GM18505 (cell line): ENCODE measurements around the gene MARCHF5.
"Not testable (repeated sequence)": the region's sequence is repeated elsewhere in the genome, so short reads cannot be mapped to it uniquely, and the experiment has no call there.

ENCODE experiments used
- ATAC-seq: cut with Tn5 transposase; IDR thresholded peaks from one replicate; pipeline ENCODE4 v1.9.1; 2021; ENCODE audit not compliant: unreplicated experiment
- POLR2A ChIP-seq: IDR thresholded peaks from 4 replicates; pipeline ENCODE4 v1.6.1; 2011; ENCODE audit warnings: borderline replicate concordance; ENCODE audit not compliant: insufficient read depth, insufficient read length; ENCODE audit errors: extremely low read depth

MARCHF5 gene

DNA sequence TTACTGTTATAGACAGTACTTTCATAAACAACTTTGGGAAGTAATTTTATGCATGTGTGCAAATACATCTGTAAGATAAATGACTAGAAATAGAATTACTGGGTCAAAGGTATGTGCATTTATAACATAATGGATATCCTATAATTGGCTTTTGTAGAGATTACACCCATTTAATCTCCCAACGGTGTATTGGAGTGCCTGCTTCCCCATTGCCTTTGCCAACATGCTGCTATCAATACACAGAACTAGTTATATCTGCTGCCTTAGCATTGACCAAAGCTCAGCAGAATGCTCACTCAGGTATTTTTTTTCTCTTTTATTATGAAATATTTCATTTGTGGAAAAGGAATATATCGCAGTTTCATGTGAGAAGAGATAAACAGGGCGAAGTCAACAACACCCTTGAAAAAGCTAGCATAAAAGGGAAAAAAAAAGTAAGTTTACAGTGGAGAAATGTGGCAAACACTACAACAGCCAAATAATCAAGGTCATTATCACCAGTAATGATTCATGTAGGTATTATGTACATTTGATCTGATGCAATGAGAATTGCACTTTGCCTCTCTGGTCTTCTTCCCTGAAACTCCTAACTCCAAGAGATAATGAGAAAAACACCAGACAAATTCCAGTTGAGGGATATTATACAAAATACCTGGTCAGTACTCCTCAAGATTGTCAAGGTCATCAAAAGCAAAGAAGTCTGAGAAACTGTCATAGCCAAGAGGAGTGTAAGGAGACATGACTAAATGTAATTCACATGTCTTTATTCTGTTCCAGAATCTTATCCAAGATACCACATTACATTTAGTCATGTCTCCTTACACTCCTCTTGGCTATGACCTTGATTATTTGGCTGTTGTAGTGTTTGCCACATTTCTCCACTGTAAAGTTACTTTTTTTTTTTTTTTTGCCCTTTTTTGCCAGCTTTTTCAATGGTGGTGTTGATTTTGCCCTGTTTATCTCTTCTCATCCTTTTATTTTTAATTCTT, 36.8 kb downstream of the MARCHF5 start:
- ATAC-seq: no peak
- no peak for TF ChIP-seq POLR2A

DNA sequence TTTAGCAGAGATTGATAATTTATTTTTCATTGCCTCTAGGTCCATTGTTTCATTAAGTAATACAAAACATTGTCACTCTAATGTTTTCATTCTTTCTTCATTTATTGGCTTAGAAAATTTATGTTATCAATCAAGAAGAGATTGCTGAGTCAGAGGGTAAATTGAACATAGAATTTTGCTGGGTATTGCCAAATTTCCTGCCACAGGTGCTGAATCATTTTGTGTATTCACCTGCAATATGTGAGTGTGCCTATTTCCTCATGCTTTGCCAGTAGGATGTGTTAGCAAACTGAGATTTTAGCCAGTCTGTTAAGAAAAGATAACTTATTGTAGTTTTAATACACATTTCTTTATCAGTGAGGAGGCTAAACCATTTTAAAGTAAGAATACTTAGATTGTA, 38.0 kb downstream of the MARCHF5 start:
- no peak for ATAC-seq
- TF ChIP-seq POLR2A: no peak

DNA sequence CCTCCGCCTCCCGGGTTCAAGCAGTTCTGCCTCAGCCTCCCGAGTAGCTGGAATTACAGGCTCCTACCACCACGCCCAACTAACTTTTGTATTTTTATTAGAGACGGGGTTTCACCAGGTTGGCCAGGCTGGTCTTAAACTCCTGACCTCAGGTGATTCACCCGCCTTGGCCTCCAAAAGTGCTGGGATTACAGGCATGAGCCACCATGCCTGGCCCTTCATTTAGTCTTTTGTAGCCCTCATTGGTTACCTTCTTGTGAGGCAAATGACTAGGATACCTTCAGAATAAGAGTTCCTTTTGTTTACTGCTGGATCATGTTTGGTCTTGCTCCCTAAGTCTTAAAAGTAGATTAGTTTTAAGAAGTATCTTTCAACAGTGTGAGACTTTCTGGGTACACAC, 39.0 kb downstream of the MARCHF5 start:
- ATAC-seq: not testable (repeated sequence)

DNA sequence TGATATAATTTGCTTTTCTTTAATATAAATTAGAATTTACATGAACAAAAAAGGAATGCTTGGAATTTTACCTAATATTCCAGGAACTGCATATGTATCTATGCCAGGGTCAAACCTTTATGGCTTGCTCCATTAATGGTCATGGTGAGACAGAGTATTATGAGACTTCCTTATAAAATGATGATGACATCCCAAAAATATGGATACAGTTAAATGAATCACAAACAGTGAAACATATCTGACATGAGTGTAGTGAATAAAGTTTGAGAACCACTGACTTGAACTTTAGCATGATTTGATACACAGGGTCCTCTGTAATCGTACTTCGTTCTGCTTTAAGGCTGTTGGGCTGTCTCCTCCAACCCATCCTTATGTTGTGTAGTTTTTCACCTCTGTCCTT, 51.8 kb downstream of the MARCHF5 start:
- TF ChIP-seq POLR2A: no peak

DNA sequence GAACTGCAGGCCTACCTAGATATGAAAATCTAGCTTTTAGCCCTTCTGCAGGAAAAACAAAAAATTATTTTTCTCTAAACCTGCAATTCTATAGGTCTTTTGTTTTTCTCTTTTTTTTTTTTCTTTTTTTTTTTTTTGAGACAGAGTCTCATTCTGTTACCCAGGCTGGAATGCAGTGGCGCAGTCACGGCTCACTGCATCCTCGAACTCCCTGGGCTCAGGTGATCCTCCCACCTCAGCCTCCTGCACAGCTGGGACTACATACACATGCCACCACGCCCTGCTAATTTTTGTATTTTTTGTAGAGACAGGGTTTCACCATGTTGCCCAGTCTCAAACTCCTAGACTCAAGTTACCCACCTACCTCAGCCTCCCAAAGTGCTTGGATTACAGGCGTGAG, 54.6 kb downstream of the MARCHF5 start:
- not testable (repeated sequence) for ATAC-seq

More for the DNA sequence above, 51.8 kb downstream of the MARCHF5 start:
- no peak for ATAC-seq

DNA sequence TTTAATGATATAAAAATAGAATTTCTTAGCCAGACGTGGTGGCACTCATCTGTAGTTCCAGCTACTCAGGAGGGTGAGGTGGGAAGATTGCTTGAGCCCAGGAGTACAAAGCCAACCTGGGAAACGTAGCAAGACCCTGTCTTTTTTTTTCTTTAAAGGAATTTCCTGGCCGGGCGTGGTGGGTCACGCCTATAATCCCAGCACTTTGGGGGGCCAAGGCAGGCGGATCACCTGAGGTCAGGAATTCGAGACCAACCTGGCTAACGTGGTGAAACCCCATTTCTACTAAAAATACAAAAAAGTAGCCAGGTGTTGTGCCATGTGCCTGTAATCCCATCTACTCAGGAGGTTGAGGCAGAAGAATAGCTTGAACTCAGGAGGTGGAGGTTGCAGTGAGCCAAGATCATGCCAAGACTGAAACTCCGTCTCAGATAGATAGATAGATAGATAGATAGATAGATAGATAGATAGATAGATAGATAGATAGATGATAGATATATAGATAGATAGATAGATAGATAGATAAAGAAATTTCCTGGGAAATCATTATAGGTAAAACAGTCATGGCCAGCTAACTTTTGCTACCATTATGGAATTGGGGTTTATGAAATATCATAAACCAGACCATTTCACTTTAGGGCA, 56.2 kb downstream of the MARCHF5 start:
- not testable (repeated sequence) for ATAC-seq

DNA sequence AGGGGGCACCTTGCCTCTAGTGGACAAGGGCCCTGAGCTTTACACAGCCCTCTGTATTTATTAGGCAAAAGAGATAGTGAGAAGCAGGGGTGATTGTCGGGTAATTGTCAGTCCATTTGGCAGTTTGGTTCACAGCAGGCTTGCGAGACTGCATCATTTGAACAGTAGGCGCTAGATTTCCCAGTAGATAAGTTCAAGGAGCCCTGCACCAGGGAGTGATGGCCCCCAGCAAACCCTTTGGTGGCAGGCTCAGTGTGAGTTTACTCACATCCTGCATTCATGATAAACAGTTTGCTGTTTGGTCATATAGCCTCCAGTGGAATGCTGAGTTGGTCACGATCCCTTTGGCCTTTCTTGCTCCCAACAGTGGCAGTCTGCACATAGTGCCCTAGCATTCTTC, 59.4 kb downstream of the MARCHF5 start:
- ATAC-seq: no peak
- no peak for TF ChIP-seq POLR2A

DNA sequence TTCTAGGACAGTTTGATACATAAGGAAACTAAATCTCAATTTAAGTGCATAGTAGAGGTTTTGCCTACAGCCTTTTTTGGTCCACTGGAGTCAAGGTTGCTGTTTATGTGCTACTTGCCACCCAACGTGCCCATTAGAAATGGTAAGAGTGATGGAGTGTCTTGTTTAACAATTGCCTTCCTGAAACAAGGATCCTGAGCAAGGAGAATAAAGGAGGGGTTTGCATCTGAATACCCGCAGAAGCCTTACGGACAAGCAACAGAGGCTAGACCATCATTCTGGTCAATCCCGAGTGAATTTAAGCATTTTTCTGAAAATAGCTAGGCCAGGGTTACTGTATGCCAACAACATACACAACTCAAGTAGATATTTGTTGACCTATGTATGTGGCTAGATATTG, 63.6 kb downstream of the MARCHF5 start:
- ATAC-seq: no peak
- no peak for TF ChIP-seq POLR2A

DNA sequence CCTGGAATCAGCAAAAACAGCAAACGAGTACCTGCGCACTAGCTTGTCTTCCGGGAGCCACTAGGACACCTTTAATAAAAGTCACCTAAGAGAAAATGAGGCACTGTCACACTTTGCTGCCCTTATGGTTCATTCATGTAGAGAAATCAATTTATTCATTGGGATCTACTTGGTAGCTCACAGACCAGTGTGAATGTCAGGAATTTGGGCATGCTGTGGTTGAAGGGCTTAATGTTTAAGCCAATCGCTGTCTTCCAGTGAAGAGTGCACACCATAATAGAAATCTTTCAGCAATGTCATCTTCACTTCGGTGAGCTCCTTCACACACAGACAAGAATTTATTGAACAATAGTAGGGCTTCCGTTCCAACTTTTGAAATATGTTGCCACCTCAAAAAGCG, 65.1 kb downstream of the MARCHF5 start:
- ATAC-seq: no peak
- no peak for TF ChIP-seq POLR2A

DNA sequence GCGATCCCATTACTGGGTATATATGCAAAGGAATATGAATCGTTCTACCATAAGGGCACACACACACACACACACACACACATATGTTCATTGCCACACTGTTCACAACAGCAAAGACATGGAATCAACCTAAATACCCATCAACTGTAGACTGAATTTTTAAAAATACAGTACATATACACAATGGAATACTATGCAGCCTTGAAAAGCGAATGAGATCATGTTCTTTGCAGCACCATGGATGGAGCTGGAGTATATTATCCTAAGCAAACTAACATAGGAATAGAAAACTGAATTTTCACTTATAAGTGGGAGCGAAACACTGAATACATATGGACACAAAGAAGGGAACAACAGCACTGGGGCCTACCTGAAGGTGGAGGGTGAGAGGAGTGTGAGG, 72.5 kb downstream of the MARCHF5 start:
- TF ChIP-seq POLR2A: no peak
- no peak for ATAC-seq

DNA sequence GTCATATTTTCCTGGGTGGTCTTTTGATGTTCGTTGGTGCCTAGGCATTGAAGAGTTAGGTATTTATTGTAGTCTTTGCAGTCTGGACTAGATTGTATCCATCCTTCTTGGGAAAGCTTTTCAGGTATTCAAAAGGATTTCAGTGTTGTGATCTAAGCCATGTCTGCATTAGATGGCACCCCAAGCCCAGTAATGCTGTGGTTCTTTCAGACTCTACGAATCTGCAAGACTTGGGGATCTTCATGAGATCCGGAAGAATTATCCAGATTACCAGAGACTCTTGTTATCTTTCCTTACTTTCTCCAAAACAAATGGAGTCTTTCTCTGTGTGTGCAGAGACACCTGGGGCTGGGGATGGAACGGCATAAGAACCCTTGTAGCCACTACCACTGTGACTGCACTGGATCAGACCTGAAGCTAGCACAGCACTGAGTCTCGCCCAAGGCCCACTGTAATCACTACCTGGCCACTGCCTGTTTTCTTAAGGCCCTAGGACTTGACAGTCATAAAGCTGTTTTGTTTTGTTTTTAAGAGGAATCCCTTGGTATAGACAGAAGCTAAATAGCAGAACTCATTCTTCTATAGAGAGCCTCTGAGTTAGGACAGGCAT, 75.5 kb downstream of the MARCHF5 start:
- no peak for ATAC-seq
- TF ChIP-seq POLR2A: no peak

DNA sequence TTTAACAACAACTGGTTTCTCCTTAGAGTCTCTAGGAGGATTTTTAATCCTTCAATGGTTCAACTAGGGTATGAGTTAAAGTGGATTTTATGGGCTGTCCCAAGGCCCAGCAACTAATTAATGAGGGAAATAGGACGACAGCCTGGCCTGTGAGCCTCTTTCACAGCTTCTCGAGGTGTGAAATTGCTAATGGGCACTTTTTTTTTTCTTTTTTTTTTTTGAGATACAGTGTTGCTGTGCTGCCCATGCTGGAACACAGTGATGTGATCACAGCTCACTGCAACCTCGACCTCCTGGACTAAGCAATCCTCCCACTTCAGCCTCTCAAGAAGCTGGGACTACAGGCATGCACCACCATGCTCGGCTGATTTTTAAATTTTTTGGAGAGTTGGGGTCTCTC, 87.0 kb downstream of the MARCHF5 start:
- no peak for TF ChIP-seq POLR2A
- no peak for ATAC-seq

DNA sequence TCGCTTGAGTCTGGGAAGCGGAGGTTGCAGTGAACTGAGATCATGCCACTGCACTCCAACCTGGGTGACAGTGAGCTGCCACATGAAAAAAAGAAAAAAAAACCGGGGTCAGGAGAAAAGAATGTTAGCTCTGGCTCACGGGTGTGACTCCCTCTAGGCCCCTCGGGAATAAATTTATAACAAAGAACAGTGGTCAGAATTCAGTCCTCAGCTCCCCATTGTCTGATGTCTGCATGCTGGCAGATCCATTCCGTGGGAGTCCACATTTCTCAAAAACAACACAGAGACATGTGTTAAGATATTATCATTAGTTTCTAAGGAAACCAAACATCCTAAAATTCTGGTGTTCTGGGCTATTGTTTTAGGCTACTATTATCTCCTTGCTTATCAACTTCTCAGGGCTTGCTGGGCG, 90.6 kb downstream of the MARCHF5 start:
- ATAC-seq: no peak
- TF ChIP-seq POLR2A: no peak

DNA sequence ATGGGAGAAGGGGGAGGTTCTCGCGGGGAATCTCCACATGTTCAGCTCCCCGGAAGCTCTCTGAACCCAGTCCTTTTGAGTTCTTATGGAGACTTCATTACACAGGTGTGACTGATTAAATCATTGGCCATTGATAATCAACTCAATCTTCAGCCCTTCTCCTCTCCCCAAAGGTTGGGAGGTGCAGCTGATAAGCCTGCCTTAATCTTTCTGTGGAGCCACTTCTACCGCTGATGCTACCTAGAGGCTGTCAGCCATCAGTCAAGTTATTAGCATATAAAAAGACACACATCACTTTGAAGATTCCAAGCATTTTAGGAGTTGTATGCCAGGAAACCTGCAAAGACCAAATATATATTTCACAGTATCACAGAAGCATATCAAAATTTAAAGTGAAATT, 91.7 kb downstream of the MARCHF5 start:
- ATAC-seq: no peak

More for the DNA sequence above, 91.7 kb downstream of the MARCHF5 start:
- TF ChIP-seq POLR2A: no peak
